Measurements from ENCODE around the gene FAM237B. TPM values are rescaled to one million over a fixed set of nuclear protein-coding genes. Genes with fewer than 3 reads are reported as not detected.

FAM237B gene
- total and polyA plus RNA-seq, 9 of the 15 experiments (the other 6 are each of a cell fraction or from before 2014, with no cell fraction given), result not detected

GRCh38 chr7:90346336-90347125 is 25.4 kb upstream of the FAM237B start, which contains the start of gene GTPBP10 (continued):
- TF ChIP-seq, protein P1, sequence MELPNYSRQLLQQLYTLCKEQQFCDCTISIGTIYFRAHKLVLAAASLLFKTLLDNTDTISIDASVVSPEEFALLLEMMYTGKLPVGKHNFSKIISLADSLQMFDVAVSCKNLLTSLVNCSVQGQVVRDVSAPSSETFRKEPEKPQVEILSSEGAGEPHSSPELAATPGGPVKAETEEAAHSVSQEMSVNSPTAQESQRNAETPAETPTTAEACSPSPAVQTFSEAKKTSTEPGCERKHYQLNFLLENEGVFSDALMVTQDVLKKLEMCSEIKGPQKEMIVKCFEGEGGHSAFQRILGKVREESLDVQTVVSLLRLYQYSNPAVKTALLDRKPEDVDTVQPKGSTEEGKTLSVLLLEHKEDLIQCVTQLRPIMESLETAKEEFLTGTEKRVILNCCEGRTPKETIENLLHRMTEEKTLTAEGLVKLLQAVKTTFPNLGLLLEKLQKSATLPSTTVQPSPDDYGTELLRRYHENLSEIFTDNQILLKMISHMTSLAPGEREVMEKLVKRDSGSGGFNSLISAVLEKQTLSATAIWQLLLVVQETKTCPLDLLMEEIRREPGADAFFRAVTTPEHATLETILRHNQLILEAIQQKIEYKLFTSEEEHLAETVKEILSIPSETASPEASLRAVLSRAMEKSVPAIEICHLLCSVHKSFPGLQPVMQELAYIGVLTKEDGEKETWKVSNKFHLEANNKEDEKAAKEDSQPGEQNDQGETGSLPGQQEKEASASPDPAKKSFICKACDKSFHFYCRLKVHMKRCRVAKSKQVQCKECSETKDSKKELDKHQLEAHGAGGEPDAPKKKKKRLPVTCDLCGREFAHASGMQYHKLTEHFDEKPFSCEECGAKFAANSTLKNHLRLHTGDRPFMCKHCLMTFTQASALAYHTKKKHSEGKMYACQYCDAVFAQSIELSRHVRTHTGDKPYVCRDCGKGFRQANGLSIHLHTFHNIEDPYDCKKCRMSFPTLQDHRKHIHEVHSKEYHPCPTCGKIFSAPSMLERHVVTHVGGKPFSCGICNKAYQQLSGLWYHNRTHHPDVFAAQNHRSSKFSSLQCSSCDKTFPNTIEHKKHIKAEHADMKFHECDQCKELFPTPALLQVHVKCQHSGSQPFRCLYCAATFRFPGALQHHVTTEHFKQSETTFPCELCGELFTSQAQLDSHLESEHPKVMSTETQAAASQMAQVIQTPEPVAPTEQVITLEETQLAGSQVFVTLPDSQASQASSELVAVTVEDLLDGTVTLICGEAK (IDR thresholded peaks at IDR 0.05), result peak; percentile 64
- TF ChIP-seq, protein P1 (CRISPR knock-in tag; IDR thresholded peaks at IDR 0.05), result no peak; the same call in 1 of the 2 replicates
- TF ChIP-seq SP1 (CRISPR knock-in tag; IDR thresholded peaks at IDR 0.05) (peak; percentile 90), PML (IDR thresholded peaks at IDR 0.05; ENCODE audit: low read length) (peak; percentile 91), ZNF583 (CRISPR knock-in tag; IDR thresholded peaks at IDR 0.05) (no peak), SMAD4 (CRISPR knock-in tag; conservative IDR thresholded peaks at IDR 0.05) (0 out of 2 replicates have a peak, but pooled peaks have one; percentile 27), ESRRB (CRISPR knock-in tag; IDR thresholded peaks at IDR 0.05; ENCODE audit: borderline replicate concordance) (no peak), TRIM24 (IDR thresholded peaks at IDR 0.05) (peak; percentile 58 to 65; a peak in 3 of 4 replicates), PCBP1 (IDR thresholded peaks at IDR 0.05; ENCODE audit: low read depth, low read length, poor library complexity, severe bottlenecking) (no peak), GATAD2A (IDR thresholded peaks at IDR 0.05) (peak; percentile 81), ETV6 (IDR thresholded peaks at IDR 0.05; ENCODE audit: borderline replicate concordance in 1 of 2, low read depth in 2 of 2, low read length in 1 of 2) (peak in 1 of 2 experiments; percentile 34; a peak in 1 of 4 replicates), ETV6 (CRISPR knock-in tag; IDR thresholded peaks at IDR 0.05; ENCODE audit: borderline replicate concordance) (no peak), KLF10 (CRISPR knock-in tag; IDR thresholded peaks at IDR 0.05) (no peak), ERF (CRISPR knock-in tag; IDR thresholded peaks at IDR 0.05) (peak; percentile 85), ZNF830 (CRISPR knock-in tag; IDR thresholded peaks at IDR 0.05) (no peak), ARID1B (IDR thresholded peaks at IDR 0.05) (peak; percentile 54; the same call in 1 of the 2 replicates), NFXL1 (CRISPR knock-in tag; IDR thresholded peaks at IDR 0.05) (no peak), TAL1 (IDR thresholded peaks at IDR 0.05) (peak; percentile 18; the same call in 1 of the 2 replicates)
- TF ChIP-seq, protein P2, sequence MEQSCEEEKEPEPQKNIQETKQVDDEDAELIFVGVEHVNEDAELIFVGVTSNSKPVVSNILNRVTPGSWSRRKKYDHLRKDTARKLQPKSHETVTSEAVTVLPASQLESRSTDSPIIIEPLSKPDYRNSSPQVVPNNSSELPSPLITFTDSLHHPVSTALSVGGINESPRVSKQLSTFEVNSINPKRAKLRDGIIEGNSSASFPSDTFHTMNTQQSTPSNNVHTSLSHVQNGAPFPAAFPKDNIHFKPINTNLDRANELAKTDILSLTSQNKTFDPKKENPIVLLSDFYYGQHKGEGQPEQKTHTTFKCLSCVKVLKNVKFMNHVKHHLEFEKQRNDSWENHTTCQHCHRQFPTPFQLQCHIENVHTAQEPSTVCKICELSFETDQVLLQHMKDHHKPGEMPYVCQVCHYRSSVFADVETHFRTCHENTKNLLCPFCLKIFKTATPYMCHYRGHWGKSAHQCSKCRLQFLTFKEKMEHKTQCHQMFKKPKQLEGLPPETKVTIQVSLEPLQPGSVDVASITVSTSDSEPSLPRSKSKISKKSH (CRISPR knock-in tag; IDR thresholded peaks at IDR 0.05), result no peak
